CD4-positive, alpha-beta memory T cell (primary cell): Measurements from ENCODE around the gene KNL1. TPM values are rescaled to one million over a fixed set of nuclear protein-coding genes. Genes with fewer than 3 reads are reported as not detected.
A peak's percentile ranks its signal among the peaks of the same experiment; 100 is the strongest.

Experiments used
- CTCF ChIA-PET: fragments of 350-600 bp; sonication (Branson Sonifier 250); formaldehyde crosslinking; loops from one replicate; lab custom pipeline; 2021; ENCODE audit warnings: inconsistent platforms; ENCODE audit not compliant: partially characterized antibody; lab: Charles Lee
- POLR2A ChIA-PET: fragments of 350-600 bp; sonication (Branson Sonifier 250); formaldehyde crosslinking; loops from one replicate; lab custom pipeline; 2021; ENCODE audit not compliant: partially characterized antibody; lab: Charles Lee
- DNase-seq, 5 donors: peaks; one replicate each; pipeline versions ENCODE4 v3.0.0 to v3.0.0-alpha.2; 2020 to 2022; ENCODE audit warnings: mixed read lengths in 1 of 5
- H3K27ac ChIP-seq: one replicate; pipeline ENCODE4 v1.7.0; 2013; ENCODE audit warnings: low read depth, low read length
- H3K27me3 ChIP-seq: 2 replicates; pipeline ENCODE4 v1.7.0; 2013; ENCODE audit warnings: mild to moderate bottlenecking, low read length, moderate library complexity; ENCODE audit not compliant: insufficient read depth
- H3K36me3 ChIP-seq: 2 replicates; pipeline ENCODE4 v1.7.0; 2013; ENCODE audit warnings: mild to moderate bottlenecking, low read length, moderate library complexity; ENCODE audit not compliant: insufficient read depth
- H3K4me1 ChIP-seq: 2 replicates; pipeline ENCODE4 v1.7.0; 2013; ENCODE audit warnings: mild to moderate bottlenecking, low read length, moderate library complexity; ENCODE audit not compliant: insufficient read depth
- H3K4me3 ChIP-seq, 2 donors: one replicate each; pipeline ENCODE4 v1.7.0; 2013; ENCODE audit warnings: low read length in 2 of 2, mild to moderate bottlenecking in 1 of 2
- H3K9me3 ChIP-seq, 2 donors: one replicate each; pipeline ENCODE4 v1.7.0; 2013; ENCODE audit warnings: low read length in 2 of 2, control low read depth in 1 of 2; ENCODE audit not compliant: control insufficient read depth in 1 of 2
- H3K27ac Mint-ChIP-seq, 7 donors: one replicate each; pipeline ENCODE4 v1.8.0; 2020 to 2021; ENCODE audit warnings: mixed read lengths in 7 of 7, mild to moderate bottlenecking in 6 of 7, inconsistent platforms in 3 of 7, moderate library complexity in 3 of 7
- H3K27me3 Mint-ChIP-seq, 2 donors: one replicate each; pipeline ENCODE4 v1.8.0; 2020 to 2021; ENCODE audit warnings: mixed read lengths in 2 of 2
- H3K36me3 Mint-ChIP-seq, 2 donors: one replicate each; pipeline ENCODE4 v1.8.0; 2020 to 2021; ENCODE audit warnings: mixed read lengths in 2 of 2, inconsistent platforms in 1 of 2, mild to moderate bottlenecking in 1 of 2
- H3K4me1 Mint-ChIP-seq, 4 donors: one replicate each; pipeline ENCODE4 v1.8.0; 2020 to 2021; ENCODE audit warnings: mixed read lengths in 4 of 4, mild to moderate bottlenecking in 1 of 4
- H3K4me3 Mint-ChIP-seq, 8 donors: one replicate each; pipeline ENCODE4 v1.8.0; 2020 to 2021; ENCODE audit warnings: mixed read lengths in 8 of 8, mild to moderate bottlenecking in 7 of 8, moderate library complexity in 6 of 8, inconsistent platforms in 3 of 8
- H3K9me3 Mint-ChIP-seq, 8 donors: one replicate each; pipeline ENCODE4 v1.8.0; 2020 to 2021; ENCODE audit warnings: mixed read lengths in 8 of 8, mild to moderate bottlenecking in 5 of 8, inconsistent platforms in 3 of 8, moderate library complexity in 1 of 8
- intact Hi-C: fragments of 100-400 bp; cut with micrococcal nuclease; formaldehyde crosslinking; loops from one replicate; pipeline ENCODE4 v1.15.1; 2023
- polyA plus RNA-seq, 2 donors: library from polyadenylated mRNA; unstranded; fragments of 300-500 nt; fragmentation: Illumina TruSeq; gene quantifications; one replicate each; pipeline ENCODE4 v1.2.3, GENCODE V29; 2021
- total RNA-seq, 2 experiments: library from RNA; stranded (reverse); gene quantifications; one replicate each; pipeline ENCODE4 v1.2.3, GENCODE V29; 2021

Gene KNL1
- total and polyA plus RNA-seq, 4 experiments from 2014 or later, result 0.10 to 1.2 (median 0.99) TPM; not detected in 1

DNA sequence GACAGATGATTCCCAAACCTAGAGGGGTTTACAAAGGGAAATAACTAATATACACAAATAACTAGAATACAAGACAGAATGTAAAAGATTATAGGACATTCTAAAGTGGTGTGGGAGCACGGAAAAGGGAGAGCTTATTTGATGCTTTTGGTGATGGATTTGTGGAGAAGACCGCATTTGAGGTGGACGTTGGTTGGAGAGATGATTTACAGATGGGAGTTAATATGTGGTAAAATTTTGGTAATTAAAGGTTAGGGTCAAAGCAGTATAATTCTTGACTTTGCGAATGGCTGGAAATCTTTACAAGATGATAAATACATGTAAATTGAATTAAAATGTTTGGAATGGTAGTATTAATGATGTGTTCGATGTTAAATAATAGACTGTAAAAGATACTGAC, 1.2 kb downstream of the KNL1 start:
- Mint-ChIP-seq H3K27ac (peak overlapping the region in 5 of 7 donors; percentile 2 to 100 (median 89)), H3K4me1 (peaks cover 15 to 37% (median 26%) of the 10 kb centered on the region in 4 donors), H3K9me3 (peaks cover 0 to 5% (median 0%) of the 10 kb centered on the region in 8 donors), H3K4me3 (peak overlapping the region; percentile 93 to 100 (median 96)), H3K27me3 (no peaks in the 10 kb centered on the region), H3K36me3 (peaks cover 0 to 8% of the 10 kb centered on the region in 2 donors)
- DNase-seq, result no peak
- Histone ChIP-seq H3K27ac (no peak overlapping the region), H3K27me3 (no peaks in the 10 kb centered on the region), H3K4me3 (peak overlapping the region in 1 of 2 donors; percentile 36), H3K9me3 (no peaks in the 10 kb centered on the region), H3K36me3 (no peaks in the 10 kb centered on the region), H3K4me1 (peaks cover 25% of the 10 kb centered on the region)
- CTCF ChIA-PET, result interaction anchor here (0.8 kb wide), 1 partner anchor 187 kb away, joined by 3 read pairs; no protein-coding TSS in a partner anchor
- intact Hi-C loops, result loop anchor here (10.0 kb wide), 1 partner anchor 160 kb away; the partner anchor contains the start of gene RMDN3
- POLR2A ChIA-PET, result interaction anchor here (0.9 to 1.3 kb wide), 3 partner anchors 26 to 99 kb away, joined by 3 read pairs; partner anchors contain the start of genes CCDC32, RAD51 and RPUSD2

DNA sequence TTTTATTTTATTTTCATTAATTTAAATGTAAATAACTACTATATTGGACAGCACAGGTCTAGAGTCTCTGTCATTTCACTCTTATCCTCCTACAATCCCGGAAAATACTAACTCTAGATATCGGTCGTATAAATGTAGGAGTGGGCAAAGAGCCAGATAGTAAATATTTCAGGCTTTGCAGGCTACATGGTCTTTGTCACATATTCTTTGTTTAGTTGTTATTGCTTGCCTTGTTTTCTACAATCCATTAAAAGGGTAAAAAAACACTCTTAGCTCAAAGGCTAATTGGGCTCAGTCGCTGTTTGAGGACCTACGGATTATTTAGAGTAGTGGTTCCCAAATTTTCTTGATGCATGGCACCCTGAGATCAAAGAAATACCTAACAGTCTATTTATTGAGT, 1.7 kb downstream of the KNL1 start:
- intact Hi-C loops, result loop anchor here (10.0 kb wide), 1 partner anchor 159 kb away; the partner anchor contains the start of gene RMDN3
- ChIA-PET POLR2A (no interaction called here), CTCF (no interaction called here)
- H3K4me3 ChIP-seq, result no peak overlapping the region
- no peak overlapping the region for H3K27ac ChIP-seq
- Mint-ChIP-seq H3K4me1 (peaks cover 14 to 32% (median 22%) of the 10 kb centered on the region in 4 donors), H3K27me3 (no peaks in the 10 kb centered on the region), H3K27ac (no peak overlapping the region), H3K36me3 (peaks cover 0 to 8% of the 10 kb centered on the region in 2 donors), H3K9me3 (peaks cover 0 to 5% (median 0%) of the 10 kb centered on the region in 8 donors), H3K4me3 (no peak overlapping the region)
- no peaks in the 10 kb centered on the region for H3K9me3 ChIP-seq
- peaks cover 21% of the 10 kb centered on the region for H3K4me1 ChIP-seq
- no peak for DNase-seq
- H3K27me3 ChIP-seq, result no peaks in the 10 kb centered on the region
- no peaks in the 10 kb centered on the region for H3K36me3 ChIP-seq

DNA sequence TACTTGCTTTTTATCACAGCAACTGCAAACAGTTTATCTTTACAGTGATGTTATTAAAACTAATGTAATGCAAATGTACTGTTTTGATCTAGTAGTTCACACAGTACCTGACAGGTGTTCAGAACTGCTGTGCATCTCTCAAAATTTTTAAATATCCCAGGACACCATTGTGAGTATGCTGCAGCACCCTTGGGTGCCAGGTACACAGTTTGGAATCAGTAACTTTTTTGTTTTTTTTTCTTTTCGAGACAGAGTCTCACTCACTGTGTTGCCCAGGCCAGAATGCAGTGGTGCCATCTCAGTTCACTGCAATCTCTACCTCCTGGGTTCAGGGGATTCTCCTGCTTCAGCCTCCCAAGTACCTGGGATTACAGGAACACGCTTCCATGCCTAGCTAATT, 3.0 kb downstream of the KNL1 start:
- Histone ChIP-seq H3K36me3 (no peaks in the 10 kb centered on the region), H3K9me3 (no peaks in the 10 kb centered on the region), H3K27ac (no peak overlapping the region), H3K27me3 (no peaks in the 10 kb centered on the region), H3K4me1 (peaks cover 21% of the 10 kb centered on the region), H3K4me3 (no peak overlapping the region)
- POLR2A ChIA-PET, result no interaction called here
- peaks cover 14 to 27% (median 20%) of the 10 kb centered on the region in 4 donors for H3K4me1 Mint-ChIP-seq
- intact Hi-C loops, result loop anchor here (10.0 kb wide), 1 partner anchor 158 kb away; the partner anchor contains the start of gene RMDN3
- H3K36me3 Mint-ChIP-seq, result peaks cover 0 to 8% of the 10 kb centered on the region in 2 donors
- no peak overlapping the region for H3K4me3 Mint-ChIP-seq
- no peak for DNase-seq
- H3K27me3 Mint-ChIP-seq, result no peaks in the 10 kb centered on the region
- H3K9me3 Mint-ChIP-seq, result peaks cover 0 to 5% (median 0%) of the 10 kb centered on the region in 8 donors
- H3K27ac Mint-ChIP-seq, result no peak overlapping the region
- CTCF ChIA-PET, result no interaction called here

GRCh38 chr15:40598126-40598525, 4.1 kb downstream of the KNL1 start:
- Histone ChIP-seq H3K36me3 (no peaks in the 10 kb centered on the region), H3K4me1 (peaks cover 16% of the 10 kb centered on the region), H3K4me3 (no peak overlapping the region), H3K9me3 (no peaks in the 10 kb centered on the region), H3K27ac (no peak overlapping the region), H3K27me3 (no peaks in the 10 kb centered on the region)
- Mint-ChIP-seq H3K4me1 (peaks cover 12 to 20% (median 15%) of the 10 kb centered on the region in 4 donors), H3K27me3 (no peaks in the 10 kb centered on the region), H3K4me3 (no peak overlapping the region), H3K9me3 (peaks cover 0 to 5% (median 0%) of the 10 kb centered on the region in 8 donors), H3K27ac (no peak overlapping the region), H3K36me3 (peaks cover 0 to 7% of the 10 kb centered on the region in 2 donors)
- ChIA-PET POLR2A (interaction anchor here (1.7 kb wide), 1 partner anchor 29 kb away, joined by 5 read pairs; the partner anchor contains the start of gene RPUSD2), CTCF (interaction anchor here (0.7 to 6.4 kb wide), 3 partner anchors 9 to 132 kb away, joined by 3 to 58 read pairs (median 3); no protein-coding TSS in a partner anchor)
- intact Hi-C loops, result loop anchor here (10.0 kb wide), 1 partner anchor 157 kb away; the partner anchor contains the start of gene RMDN3
- DNase-seq, result no peak

GRCh38 chr15:40598672-40599071, 4.6 kb downstream of the KNL1 start:
- Mint-ChIP-seq H3K9me3 (peaks cover 0 to 4% (median 0%) of the 10 kb centered on the region in 8 donors), H3K4me3 (no peak overlapping the region), H3K27me3 (no peaks in the 10 kb centered on the region), H3K27ac (no peak overlapping the region), H3K4me1 (peaks cover 8 to 14% (median 11%) of the 10 kb centered on the region in 4 donors), H3K36me3 (peaks cover 0 to 5% of the 10 kb centered on the region in 2 donors)
- H3K4me1 ChIP-seq, result peaks cover 11% of the 10 kb centered on the region
- H3K9me3 ChIP-seq, result no peaks in the 10 kb centered on the region
- no peak for DNase-seq
- H3K27ac ChIP-seq, result no peak overlapping the region
- ChIA-PET POLR2A (interaction anchor here (1.1 to 1.7 kb wide), 2 partner anchors 29 to 34 kb away, joined by 4 to 5 read pairs; partner anchors contain the start of genes CCDC32 and RPUSD2), CTCF (interaction anchor here (0.7 to 6.4 kb wide), 5 partner anchors 9 to 633 kb away, joined by 3 to 58 read pairs (median 3); partner anchors contain the start of gene CHP1)
- intact Hi-C loops, result loop anchor here (10.0 kb wide), 1 partner anchor 156 kb away; the partner anchor contains the start of gene RMDN3
- H3K4me3 ChIP-seq, result no peak overlapping the region
- no peaks in the 10 kb centered on the region for H3K27me3 ChIP-seq
- no peaks in the 10 kb centered on the region for H3K36me3 ChIP-seq

- Mint-ChIP-seq H3K4me3 (no peak overlapping the region), H3K4me1 (peaks cover 0 to 1% (median 0%) of the 10 kb centered on the region in 4 donors), H3K9me3 (no peaks in the 10 kb centered on the region), H3K27ac (no peak overlapping the region), H3K36me3 (no peaks in the 10 kb centered on the region), H3K27me3 (no peaks in the 10 kb centered on the region)
- H3K27me3 ChIP-seq, result no peaks in the 10 kb centered on the region
- DNase-seq, result no peak
- H3K27ac ChIP-seq, result no peak overlapping the region
- H3K36me3 ChIP-seq, result no peaks in the 10 kb centered on the region
- H3K4me1 ChIP-seq, result no peaks in the 10 kb centered on the region
- POLR2A ChIA-PET, result no interaction called here
- H3K4me3 ChIP-seq, result no peak overlapping the region
- CTCF ChIA-PET, result interaction anchor here (1.5 to 6.4 kb wide), 2 partner anchors 9 to 11 kb away, joined by 5 to 58 read pairs; no protein-coding TSS in a partner anchor
- intact Hi-C loops, result no loop called here
- H3K9me3 ChIP-seq, result no peaks in the 10 kb centered on the region
Observed at GRCh38 chr15:40600956-40601355, 6.9 kb downstream of the KNL1 start.

DNA sequence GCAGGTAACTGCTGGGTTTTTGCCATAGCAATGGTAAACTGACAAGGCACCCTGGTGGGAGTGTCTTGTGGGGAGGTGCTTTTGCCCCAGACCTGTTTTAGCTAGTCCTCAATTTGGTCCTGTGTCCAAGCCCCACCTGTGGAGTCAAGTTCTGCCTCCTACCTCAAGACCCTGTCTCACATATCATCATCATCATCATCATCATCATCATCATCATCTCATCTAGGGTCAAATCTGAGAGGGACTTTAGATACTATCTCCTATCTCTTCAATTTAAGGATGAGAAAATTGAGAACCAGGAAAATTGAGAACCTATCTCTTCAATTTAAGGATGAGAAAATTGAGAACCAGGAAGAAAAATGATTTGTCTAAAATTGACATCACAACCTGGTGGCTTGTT, 9.9 kb downstream of the KNL1 start:
- Mint-ChIP-seq H3K36me3 (no peaks in the 10 kb centered on the region), H3K27me3 (no peaks in the 10 kb centered on the region), H3K27ac (peak overlapping the region in 1 of 7 donors; percentile 57), H3K4me3 (no peak overlapping the region), H3K4me1 (peaks cover 0 to 1% (median 0%) of the 10 kb centered on the region in 4 donors), H3K9me3 (no peaks in the 10 kb centered on the region)
- intact Hi-C loops, result no loop called here
- no peaks in the 10 kb centered on the region for H3K27me3 ChIP-seq
- H3K36me3 ChIP-seq, result no peaks in the 10 kb centered on the region
- ChIA-PET POLR2A (no interaction called here), CTCF (interaction anchor here (6.4 kb wide), 1 partner anchor 14 kb away, joined by 58 read pairs; no protein-coding TSS in a partner anchor)
- no peaks in the 10 kb centered on the region for H3K4me1 ChIP-seq
- H3K9me3 ChIP-seq, result no peaks in the 10 kb centered on the region
- no peak for DNase-seq
- no peak overlapping the region for H3K27ac ChIP-seq
- no peak overlapping the region for H3K4me3 ChIP-seq
